SU-DHL-6 (cell line): Measurements from ENCODE around the gene CHST13.

Experiments
- H2AFZ ChIP-seq: fragments of 200-600 bp; sonication (generic); 2 replicates; pipeline ENCODE4 v1.6.1; 2014; ENCODE audit warnings: low read depth, mild to moderate bottlenecking, moderate library complexity, mixed read lengths, antibody characterized with exemption, low read length; ENCODE audit not compliant: severe bottlenecking
- H3F3A ChIP-seq: fragments of 200-600 bp; shearing (Covaris generic); 2 replicates; pipeline ENCODE4 v1.6.0; 2016; ENCODE audit warnings: antibody characterized with exemption, mild to moderate bottlenecking; ENCODE audit not compliant: insufficient read depth
- H3K27ac ChIP-seq: fragments of 200-600 bp; sonication (generic); 2 replicates; pipeline ENCODE4 v1.5.1; 2016; ENCODE audit warnings: low read depth, mild to moderate bottlenecking, low read length, moderate library complexity, mixed read lengths
- H3K27me3 ChIP-seq: fragments of 200-600 bp; sonication (generic), shearing (Covaris generic); 2 replicates; pipeline ENCODE4 v1.6.0; 2014; ENCODE audit warnings: mild to moderate bottlenecking, low read length
- H3K36me3 ChIP-seq: fragments of 200-600 bp; sonication (generic); 2 replicates; pipeline ENCODE4 v1.6.1; 2014; ENCODE audit warnings: mild to moderate bottlenecking, low read length, mixed read lengths
- H3K4me2 ChIP-seq: fragments of 300-600, 200-600 bp; shearing (Covaris generic), sonication (generic); 2 replicates; pipeline ENCODE4 v1.6.0; 2014; ENCODE audit warnings: low read length, low read depth, mild to moderate bottlenecking; ENCODE audit not compliant: poor library complexity, severe bottlenecking
- H3K4me3 ChIP-seq: fragments of 200-600 bp; sonication (generic); 2 replicates; pipeline ENCODE4 v1.5.1; 2014; ENCODE audit warnings: antibody characterized with exemption, low read length, mild to moderate bottlenecking, mixed read lengths; ENCODE audit not compliant: insufficient read depth, poor library complexity, severe bottlenecking
- H3K79me2 ChIP-seq: fragments of 200-600 bp; sonication (generic); 2 replicates; pipeline ENCODE4 v1.6.1; 2014; ENCODE audit warnings: mild to moderate bottlenecking, low read length, moderate library complexity; ENCODE audit not compliant: insufficient read depth
- H3K9ac ChIP-seq: fragments of 200-600 bp; sonication (generic); 2 replicates; pipeline ENCODE4 v1.7.0; 2014; ENCODE audit warnings: mild to moderate bottlenecking, low read length
- H3K9me2 ChIP-seq: fragments of 200-600 bp; sonication (generic); replicated peaks from 2 replicates; pipeline ENCODE4 v1.6.1; 2014; ENCODE audit warnings: low read length; ENCODE audit not compliant: insufficient read depth
- H3K9me3 ChIP-seq: fragments of 200-600 bp; sonication (generic); 2 replicates; pipeline ENCODE4 v1.6.1; 2014; ENCODE audit warnings: low read length, mixed read lengths; ENCODE audit not compliant: insufficient read depth
- H4K20me1 ChIP-seq: fragments of 200-600 bp; sonication (generic); 2 replicates; pipeline ENCODE4 v1.6.1; 2014; ENCODE audit warnings: low read depth, mild to moderate bottlenecking, antibody characterized with exemption, low read length, moderate library complexity, mixed read lengths
- CTCF ChIP-seq: fragments of 200-600 bp; sonication (generic); IDR thresholded peaks from one replicate; pipeline ENCODE4 v1.5.1; 2017; ENCODE audit warnings: antibody characterized with exemption, mild to moderate bottlenecking, low read length, moderate library complexity; ENCODE audit not compliant: insufficient read depth, poor library complexity, severe bottlenecking
- EZH2phosphoT487 ChIP-seq: fragments of 200-600 bp; sonication (generic), shearing (Covaris generic); conservative IDR thresholded peaks from 2 replicates; pipeline ENCODE4 v1.6.1; 2018; ENCODE audit warnings: mild to moderate bottlenecking, antibody characterized with exemption, low read length, moderate library complexity, mixed read lengths

Gene CHST13

GRCh38 chr3:126476166-126477060, 47.5 kb upstream of the CHST13 start:
- Histone ChIP-seq H3K36me3 (no peaks in the 10 kb centered on the region), H2AFZ (peak overlapping the region; percentile 90), H3K27ac (no peak overlapping the region), H3K4me3 (peak overlapping the region; percentile 56), H3F3A (no peaks in the 10 kb centered on the region), H4K20me1 (no peaks in the 10 kb centered on the region), H3K79me2 (peaks cover 31% of the 10 kb centered on the region), H3K9ac (peak overlapping the region; percentile 43; the same call in 1 of the 2 replicates), H3K4me2 (peak overlapping the region; percentile 67), H3K9me2 (no peaks in the 10 kb centered on the region), H3K9me3 (no peaks in the 10 kb centered on the region), H3K27me3 (no peaks in the 10 kb centered on the region)
- TF ChIP-seq EZH2phosphoT487 (no peak), CTCF (no peak)

- no peak overlapping the region for H3K4me2 ChIP-seq
- H4K20me1 ChIP-seq: no peaks in the 10 kb centered on the region
- H2AFZ ChIP-seq: no peak overlapping the region
- H3K4me3 ChIP-seq: no peak overlapping the region
- no peaks in the 10 kb centered on the region for H3K9me3 ChIP-seq
- no peaks in the 10 kb centered on the region for H3K9me2 ChIP-seq
- no peaks in the 10 kb centered on the region for H3F3A ChIP-seq
- no peaks in the 10 kb centered on the region for H3K36me3 ChIP-seq
- no peaks in the 10 kb centered on the region for H3K27me3 ChIP-seq
- no peak overlapping the region for H3K27ac ChIP-seq
- peaks cover 29% of the 10 kb centered on the region for H3K79me2 ChIP-seq
- H3K9ac ChIP-seq: no peak overlapping the region
- TF ChIP-seq EZH2phosphoT487 (no peak), CTCF (no peak)
Measured at GRCh38 chr3:126477061-126477380, 46.9 kb upstream of the CHST13 start.

- Histone ChIP-seq H3K79me2 (peaks cover 12% of the 10 kb centered on the region), H3K36me3 (no peaks in the 10 kb centered on the region), H2AFZ (no peak overlapping the region), H3K9me3 (no peaks in the 10 kb centered on the region), H3K27ac (no peak overlapping the region), H4K20me1 (no peaks in the 10 kb centered on the region), H3K4me2 (no peak overlapping the region), H3K9ac (no peak overlapping the region), H3K27me3 (no peaks in the 10 kb centered on the region), H3F3A (no peaks in the 10 kb centered on the region), H3K9me2 (no peaks in the 10 kb centered on the region), H3K4me3 (no peak overlapping the region)
- TF ChIP-seq EZH2phosphoT487: no peak
- TF ChIP-seq CTCF: no peak
Measured at GRCh38 chr3:126478581-126479310, 45.2 kb upstream of the CHST13 start.
